Myocyte (in vitro differentiated cells): ENCODE data around the gene WDFY3. TPM values are rescaled to one million over a fixed set of nuclear protein-coding genes. Genes with fewer than 3 reads are reported as not detected.

Source experiments
- DNase-seq: peaks from one replicate; pipeline ENCODE4 v3.0.0-alpha.2; 2012; ENCODE audit warnings: low read depth
- total RNA-seq: library from RNA; depleted of rRNA; stranded (reverse); fragments of >200 nt; gene quantifications from 2 replicates; pipeline ENCODE4 v1.2.3, GENCODE V29; 2014

WDFY3 gene
- total RNA-seq, 1 donor from 2014 or later = 69.6 TPM

GRCh38 chr4:84908876-84909275, 57.6 kb downstream of the WDFY3 start:
- DNase-seq = no peak

GRCh38 chr4:84907145-84907544, 59.3 kb downstream of the WDFY3 start:
- no peak for DNase-seq

- DNase-seq = no peak
Observed at GRCh38 chr4:84905646-84906045, 60.8 kb downstream of the WDFY3 start.

- no peak for DNase-seq
Observed at GRCh38 chr4:84901740-84902281, 64.7 kb downstream of the WDFY3 start.

GRCh38 chr4:84901173-84901572, 65.3 kb downstream of the WDFY3 start:
- no peak for DNase-seq

GRCh38 chr4:84899616-84900015, 66.9 kb downstream of the WDFY3 start:
- no peak for DNase-seq

GRCh38 chr4:84897516-84897915, 69.0 kb downstream of the WDFY3 start:
- DNase-seq = no peak

- DNase-seq = no peak
Observed at GRCh38 chr4:84895283-84895682, 71.2 kb downstream of the WDFY3 start.

- no peak for DNase-seq
Observed at GRCh38 chr4:84894621-84895020, 71.9 kb downstream of the WDFY3 start.

GRCh38 chr4:84892950-84893349, 73.5 kb downstream of the WDFY3 start:
- no peak for DNase-seq

- peak; percentile 10 for DNase-seq
Observed at GRCh38 chr4:84887824-84888223, 78.7 kb downstream of the WDFY3 start.

GRCh38 chr4:84879651-84880200, 86.8 kb downstream of the WDFY3 start:
- no peak for DNase-seq

GRCh38 chr4:84878546-84878945, 87.9 kb downstream of the WDFY3 start:
- DNase-seq = no peak

GRCh38 chr4:84878090-84878489, 88.4 kb downstream of the WDFY3 start:
- DNase-seq = peak; percentile 68

- DNase-seq = peak; percentile 52
Observed at GRCh38 chr4:84877051-84877833, 89.2 kb downstream of the WDFY3 start.

- DNase-seq = no peak
Observed at GRCh38 chr4:84875636-84876371, 90.7 kb downstream of the WDFY3 start.

GRCh38 chr4:84874619-84875018, 91.9 kb downstream of the WDFY3 start:
- no peak for DNase-seq

GRCh38 chr4:84870398-84871163, 95.9 kb downstream of the WDFY3 start:
- DNase-seq = no peak

GRCh38 chr4:84866295-84866694, 100.2 kb downstream of the WDFY3 start:
- DNase-seq = no peak

GRCh38 chr4:84865600-84865999, 100.9 kb downstream of the WDFY3 start:
- DNase-seq = no peak

GRCh38 chr4:84862064-84862463, 104.4 kb downstream of the WDFY3 start:
- DNase-seq = no peak
